Upper lobe of left lung (tissue), 6 donors: ENCODE data around the gene NENF. TPM values are rescaled to one million over a fixed set of nuclear protein-coding genes. Genes with fewer than 3 reads are reported as not detected.

ENCODE experiments used
- ATAC-seq, 2 donors: fragments of 200-7000 bp; cut with Tn5 transposase; one replicate each; pipeline ENCODE4 v1.9.1; 2022; ENCODE audit warnings: mild to moderate bottlenecking in 2 of 2, moderate library complexity in 2 of 2; ENCODE audit not compliant: low FRiP score in 2 of 2
- DNase-seq, 2 donors: peaks; one replicate each; pipeline ENCODE4 v3.0.0-alpha.2; 2019 to 2020
- H3K27ac ChIP-seq, 4 donors: fragments of 200-600 bp; sonication (generic); one replicate each; pipeline ENCODE4 v1.5.1; 2016 to 2019
- H3K27me3 ChIP-seq, 4 donors: fragments of 200-600 bp; sonication (generic); one replicate each; pipeline ENCODE4 v1.5.1; 2017 to 2019
- H3K36me3 ChIP-seq, 4 donors: fragments of 200-600 bp; sonication (generic); one replicate each; pipeline ENCODE4 v1.5.1; 2016 to 2019
- H3K4me1 ChIP-seq, 4 donors: fragments of 200-600 bp; sonication (generic); one replicate each; pipeline ENCODE4 v1.5.1; 2018 to 2019
- H3K4me3 ChIP-seq, 4 donors: fragments of 200-600 bp; sonication (generic); one replicate each; pipeline ENCODE4 v1.5.1; 2017 to 2019; ENCODE audit warnings: mild to moderate bottlenecking in 2 of 4, moderate library complexity in 1 of 4
- H3K9me3 ChIP-seq, 4 donors: fragments of 200-600 bp; sonication (generic); one replicate each; pipeline ENCODE4 v1.5.1; 2018 to 2019
- CTCF ChIP-seq, 6 experiments: fragments of 450-650 bp in 4 of 6; fragments of 200-600 bp in 2 of 6; sonication (generic) in 2 of 6; IDR thresholded peaks; one replicate each; pipeline ENCODE4 v1.5.1; 2016 to 2019; ENCODE audit warnings: antibody characterized with exemption in 6 of 6
- EP300 ChIP-seq, 4 donors: sonication (generic); formaldehyde crosslinking; IDR thresholded peaks; one replicate each; pipeline ENCODE4 v1.5.1; 2017; ENCODE audit warnings: antibody characterized with exemption in 4 of 4, control low read depth in 2 of 4
- POLR2A ChIP-seq, 4 donors: fragments of 450-650 bp; IDR thresholded peaks; one replicate each; pipeline ENCODE4 v1.5.1; 2016 to 2017; ENCODE audit warnings: antibody characterized with exemption in 4 of 4, mild to moderate bottlenecking in 2 of 4
- POLR2AphosphoS5 ChIP-seq, 2 donors: sonication (generic); formaldehyde crosslinking; IDR thresholded peaks; one replicate each; pipeline ENCODE4 v1.5.1; 2017; ENCODE audit warnings: antibody characterized with exemption in 2 of 2
- WGBS, 2 donors: methylation state at CpG; one replicate each; pipeline ENCODE4 v1.1.5; 2017 to 2018; 5-methylcytosine and 5-hydroxymethylcytosine counted together
- total RNA-seq, 6 donors: library from RNA; depleted of rRNA in 4 of 6; stranded (reverse); fragments of >200 nt in 4 of 6; gene quantifications; one replicate each; pipeline versions ENCODE4 v1.1.0 to v1.2.1, GENCODE V29; 2016 to 2021
- donor health status: DM: no; HTN: no; CAD: no; lungs with moderate emphysema.
- donor health status: DM: no; HTN: yes; CAD: no; lungs with severe emphysema.

Gene NENF
- total RNA-seq, 6 donors from 2014 or later = 21.0 to 67.5 (median 50.1) TPM

GRCh38 chr1:212459656-212460055 lies 26.9 kb downstream of the NENF start:
- Histone ChIP-seq H3K9me3 (no peaks in the 10 kb centered on the region), H3K4me3 (no peak overlapping the region), H3K4me1 (peaks cover 0 to 9% (median 2%) of the 10 kb centered on the region in 4 donors), H3K27me3 (no peaks in the 10 kb centered on the region), H3K36me3 (no peaks in the 10 kb centered on the region), H3K27ac (no peak overlapping the region)
- DNase-seq = no peak
- TF ChIP-seq POLR2A (IDR thresholded peaks at IDR 0.05) (no peak), EP300 (IDR thresholded peaks at IDR 0.05) (no peak), POLR2AphosphoS5 (IDR thresholded peaks at IDR 0.05) (no peak), CTCF (IDR thresholded peaks at IDR 0.05) (no peak)
- no peak for ATAC-seq
- WGBS, 2 donors = 65 to 82% methylated on average over 5 of the region's 5 CpGs

GRCh38 chr1:212460376-212460775 lies 27.7 kb downstream of the NENF start:
- 92% methylated on average over 9 of the region's 9 CpGs; no CpG with 5 or more reads in 1 of the 2 donors for WGBS, 2 donors

GRCh38 chr1:212461916-212462660 lies 29.4 kb downstream of the NENF start:
- no peaks in the 10 kb centered on the region for H3K27me3 ChIP-seq
- no peak overlapping the region for H3K27ac ChIP-seq
- H3K4me3 ChIP-seq = no peak overlapping the region
- no peaks in the 10 kb centered on the region for H3K36me3 ChIP-seq
- WGBS, 2 donors = 83 to 94% methylated on average over 11 to 13 of the region's 13 CpGs
- ATAC-seq = no peak
- DNase-seq = no peak
- H3K9me3 ChIP-seq = no peaks in the 10 kb centered on the region
- TF ChIP-seq POLR2A (IDR thresholded peaks at IDR 0.05) = no peak
- H3K4me1 ChIP-seq = peaks cover 0 to 3% (median 0%) of the 10 kb centered on the region in 4 donors

More at GRCh38 chr1:212460376-212460775, 27.7 kb downstream of the NENF start:
- no peak for DNase-seq
- ATAC-seq = no peak
- H3K4me1 ChIP-seq = peaks cover 0 to 9% (median 2%) of the 10 kb centered on the region in 4 donors
- H3K27me3 ChIP-seq = no peaks in the 10 kb centered on the region
- no peaks in the 10 kb centered on the region for H3K9me3 ChIP-seq
- no peaks in the 10 kb centered on the region for H3K36me3 ChIP-seq
- TF ChIP-seq POLR2A (IDR thresholded peaks at IDR 0.05) = no peak
- no peak for TF ChIP-seq POLR2AphosphoS5 (IDR thresholded peaks at IDR 0.05)
- no peak for TF ChIP-seq CTCF (IDR thresholded peaks at IDR 0.05)
- TF ChIP-seq EP300 (IDR thresholded peaks at IDR 0.05) = no peak
- H3K4me3 ChIP-seq = no peak overlapping the region
- no peak overlapping the region for H3K27ac ChIP-seq

GRCh38 chr1:212463565-212464285 lies 31.0 kb downstream of the NENF start:
- 85% methylated on average over 3 to 7 of the region's 7 CpGs for WGBS, 2 donors
- DNase-seq (no peak), ATAC-seq (no peak)
- TF ChIP-seq POLR2AphosphoS5 (IDR thresholded peaks at IDR 0.05) (no peak), EP300 (IDR thresholded peaks at IDR 0.05) (no peak), CTCF (IDR thresholded peaks at IDR 0.05) (no peak), POLR2A (IDR thresholded peaks at IDR 0.05) (no peak)
- Histone ChIP-seq H3K4me3 (no peak overlapping the region), H3K36me3 (no peaks in the 10 kb centered on the region), H3K27ac (no peak overlapping the region), H3K9me3 (no peaks in the 10 kb centered on the region), H3K27me3 (no peaks in the 10 kb centered on the region), H3K4me1 (peaks cover 0 to 3% (median 0%) of the 10 kb centered on the region in 4 donors)

- no peak overlapping the region for H3K4me3 ChIP-seq
- H3K27me3 ChIP-seq = no peaks in the 10 kb centered on the region
- no peaks in the 10 kb centered on the region for H3K36me3 ChIP-seq
- WGBS, 2 donors = 89 to 100% methylated on average over 1 to 7 of the region's 7 CpGs
- DNase-seq (no peak), ATAC-seq (no peak)
- H3K27ac ChIP-seq = no peak overlapping the region
- peaks cover 0 to 9% (median 0%) of the 10 kb centered on the region in 4 donors for H3K4me1 ChIP-seq
- TF ChIP-seq CTCF (IDR thresholded peaks at IDR 0.05) (no peak), POLR2A (IDR thresholded peaks at IDR 0.05) (no peak), EP300 (IDR thresholded peaks at IDR 0.05) (no peak), POLR2AphosphoS5 (IDR thresholded peaks at IDR 0.05) (no peak)
- no peaks in the 10 kb centered on the region for H3K9me3 ChIP-seq
Observed at GRCh38 chr1:212465311-212465710, 32.6 kb downstream of the NENF start.
